ENCODE measurements around the gene FGGY. TPM values are rescaled to one million over a fixed set of nuclear protein-coding genes. Genes with fewer than 3 reads are reported as not detected.

Gene FGGY
- total RNA-seq, 4 donors from 2014 or later = 20.6 to 138 (median 32.8) TPM

DNA sequence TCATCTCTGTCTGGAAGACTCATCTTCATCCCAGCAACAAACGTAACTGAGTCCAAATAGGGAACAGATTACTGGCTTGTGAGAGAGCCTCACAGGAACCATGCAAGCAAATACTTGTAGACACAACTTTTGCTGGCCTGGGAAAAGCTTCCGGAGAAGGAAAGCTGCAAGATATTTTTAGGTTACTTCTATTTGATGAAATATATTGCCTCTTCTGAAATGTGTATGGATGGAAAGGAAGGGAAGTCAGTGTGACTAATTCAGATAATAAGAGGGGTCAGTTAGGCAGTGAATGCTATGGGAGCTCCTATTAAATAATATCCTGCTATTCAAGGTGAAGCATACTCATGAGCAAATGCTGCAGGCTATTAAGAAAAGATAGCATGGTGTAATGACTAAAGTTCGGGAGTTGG lies 20.4 kb upstream of the FGGY start:
- no peak for DNase-seq
- Histone ChIP-seq H3K36me3 (no peaks in the 10 kb centered on the region), H3K9me3 (no peaks in the 10 kb centered on the region), H3K4me3 (no peak overlapping the region), H3K27me3 (no peaks in the 10 kb centered on the region), H3K4me1 (no peaks in the 10 kb centered on the region), H3K27ac (no peak overlapping the region)
- TF ChIP-seq, protein P1, sequence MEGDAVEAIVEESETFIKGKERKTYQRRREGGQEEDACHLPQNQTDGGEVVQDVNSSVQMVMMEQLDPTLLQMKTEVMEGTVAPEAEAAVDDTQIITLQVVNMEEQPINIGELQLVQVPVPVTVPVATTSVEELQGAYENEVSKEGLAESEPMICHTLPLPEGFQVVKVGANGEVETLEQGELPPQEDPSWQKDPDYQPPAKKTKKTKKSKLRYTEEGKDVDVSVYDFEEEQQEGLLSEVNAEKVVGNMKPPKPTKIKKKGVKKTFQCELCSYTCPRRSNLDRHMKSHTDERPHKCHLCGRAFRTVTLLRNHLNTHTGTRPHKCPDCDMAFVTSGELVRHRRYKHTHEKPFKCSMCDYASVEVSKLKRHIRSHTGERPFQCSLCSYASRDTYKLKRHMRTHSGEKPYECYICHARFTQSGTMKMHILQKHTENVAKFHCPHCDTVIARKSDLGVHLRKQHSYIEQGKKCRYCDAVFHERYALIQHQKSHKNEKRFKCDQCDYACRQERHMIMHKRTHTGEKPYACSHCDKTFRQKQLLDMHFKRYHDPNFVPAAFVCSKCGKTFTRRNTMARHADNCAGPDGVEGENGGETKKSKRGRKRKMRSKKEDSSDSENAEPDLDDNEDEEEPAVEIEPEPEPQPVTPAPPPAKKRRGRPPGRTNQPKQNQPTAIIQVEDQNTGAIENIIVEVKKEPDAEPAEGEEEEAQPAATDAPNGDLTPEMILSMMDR (IDR thresholded peaks at IDR 0.05) = no peak
- TF ChIP-seq POLR2A (IDR thresholded peaks at IDR 0.05) = no peak
- intact Hi-C loops (cut with DNase I; ENCODE audit: low total_unique reads) = no loop called here

DNA sequence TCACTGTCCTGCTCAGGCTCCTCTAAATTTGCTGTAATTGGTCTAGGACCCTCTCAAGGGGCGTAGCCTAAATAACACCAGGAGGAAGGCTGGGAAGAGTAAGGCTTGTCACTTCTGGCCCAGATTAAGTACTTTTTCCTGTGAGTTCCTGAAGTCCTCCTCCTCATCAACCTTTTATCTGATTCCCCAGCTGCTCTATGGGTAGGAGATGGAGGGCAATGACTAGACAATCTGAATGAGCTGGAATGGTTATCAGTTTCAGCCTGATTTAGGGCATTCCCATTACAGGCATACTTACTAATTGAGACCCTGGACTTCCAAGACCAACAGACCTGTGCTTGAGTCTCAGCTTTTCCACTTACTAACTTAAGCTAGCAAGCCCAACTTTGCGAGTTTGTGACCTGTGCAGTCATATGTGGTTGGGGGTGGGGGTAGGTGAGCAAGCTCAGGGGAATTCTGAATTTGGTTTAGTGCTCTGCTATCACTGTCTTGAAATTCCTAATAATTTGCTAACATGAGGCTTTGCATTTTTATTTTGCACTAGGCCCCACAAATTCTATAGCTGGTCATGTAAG lies 18.0 kb upstream of the FGGY start:
- H3K9me3 ChIP-seq = no peaks in the 10 kb centered on the region
- no peaks in the 10 kb centered on the region for H3K27me3 ChIP-seq
- no peak overlapping the region for H3K4me3 ChIP-seq
- no peaks in the 10 kb centered on the region for H3K36me3 ChIP-seq
- H3K4me1 ChIP-seq = no peaks in the 10 kb centered on the region
- TF ChIP-seq, protein P1 (IDR thresholded peaks at IDR 0.05) = no peak
- TF ChIP-seq POLR2A (IDR thresholded peaks at IDR 0.05) = no peak
- no peak for DNase-seq
- no peak overlapping the region for H3K27ac ChIP-seq
- intact Hi-C loops (cut with DNase I; ENCODE audit: low total_unique reads) = no loop called here

GRCh38 chr1:59279645-59280044 lies 17.2 kb upstream of the FGGY start:
- intact Hi-C loops (cut with DNase I; ENCODE audit: low total_unique reads) = no loop called here
- DNase-seq = no peak
- no peaks in the 10 kb centered on the region for H3K4me1 ChIP-seq
- TF ChIP-seq, protein P1 (IDR thresholded peaks at IDR 0.05) = no peak
- no peak for TF ChIP-seq POLR2A (IDR thresholded peaks at IDR 0.05)
- H3K9me3 ChIP-seq = no peaks in the 10 kb centered on the region
- H3K27me3 ChIP-seq = no peaks in the 10 kb centered on the region
- H3K27ac ChIP-seq = no peak overlapping the region
- no peaks in the 10 kb centered on the region for H3K36me3 ChIP-seq
- no peak overlapping the region for H3K4me3 ChIP-seq

DNA sequence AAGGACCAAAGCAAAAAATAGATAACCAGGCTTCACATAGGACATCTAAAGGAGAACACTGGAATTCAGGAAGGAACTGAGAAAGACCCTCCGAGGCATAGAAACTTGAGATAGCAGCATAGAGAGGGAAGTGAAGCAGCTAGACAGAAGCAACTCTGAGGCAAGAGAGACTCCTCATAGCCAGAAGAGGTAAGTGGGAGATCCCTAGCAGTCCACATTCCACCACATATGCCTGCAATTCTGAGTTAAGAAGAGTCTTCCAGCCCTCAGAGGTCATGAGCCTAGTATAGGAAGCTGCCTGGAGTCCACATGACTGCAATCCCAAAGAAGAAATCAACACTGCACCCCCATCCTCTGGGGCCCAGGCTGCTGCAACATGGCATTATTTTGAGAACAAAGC lies 13.9 kb upstream of the FGGY start:
- H3K9me3 ChIP-seq = no peaks in the 10 kb centered on the region
- intact Hi-C loops (cut with DNase I; ENCODE audit: low total_unique reads) = no loop called here
- H3K4me3 ChIP-seq = no peak overlapping the region
- H3K4me1 ChIP-seq = no peaks in the 10 kb centered on the region
- no peaks in the 10 kb centered on the region for H3K27me3 ChIP-seq
- H3K36me3 ChIP-seq = no peaks in the 10 kb centered on the region
- TF ChIP-seq, protein P1 (IDR thresholded peaks at IDR 0.05) = no peak
- no peak overlapping the region for H3K27ac ChIP-seq
- DNase-seq = no peak

- intact Hi-C loops (cut with DNase I; ENCODE audit: low total_unique reads) = no loop called here
- Histone ChIP-seq H3K36me3 (no peaks in the 10 kb centered on the region), H3K27me3 (no peaks in the 10 kb centered on the region), H3K27ac (no peak overlapping the region), H3K4me1 (no peaks in the 10 kb centered on the region), H3K9me3 (no peaks in the 10 kb centered on the region), H3K4me3 (no peak overlapping the region)
- DNase-seq = no peak
- TF ChIP-seq, protein P1 (IDR thresholded peaks at IDR 0.05) = no peak
- TF ChIP-seq POLR2A (IDR thresholded peaks at IDR 0.05) = no peak
Measured at GRCh38 chr1:59285691-59286090, 11.2 kb upstream of the FGGY start.

Data from uterus (tissue), 4 donors.